ENCODE data around the gene TLR6.
A peak's percentile ranks its signal among the peaks of the same experiment; 100 is the strongest.

The TLR6 gene

DNA sequence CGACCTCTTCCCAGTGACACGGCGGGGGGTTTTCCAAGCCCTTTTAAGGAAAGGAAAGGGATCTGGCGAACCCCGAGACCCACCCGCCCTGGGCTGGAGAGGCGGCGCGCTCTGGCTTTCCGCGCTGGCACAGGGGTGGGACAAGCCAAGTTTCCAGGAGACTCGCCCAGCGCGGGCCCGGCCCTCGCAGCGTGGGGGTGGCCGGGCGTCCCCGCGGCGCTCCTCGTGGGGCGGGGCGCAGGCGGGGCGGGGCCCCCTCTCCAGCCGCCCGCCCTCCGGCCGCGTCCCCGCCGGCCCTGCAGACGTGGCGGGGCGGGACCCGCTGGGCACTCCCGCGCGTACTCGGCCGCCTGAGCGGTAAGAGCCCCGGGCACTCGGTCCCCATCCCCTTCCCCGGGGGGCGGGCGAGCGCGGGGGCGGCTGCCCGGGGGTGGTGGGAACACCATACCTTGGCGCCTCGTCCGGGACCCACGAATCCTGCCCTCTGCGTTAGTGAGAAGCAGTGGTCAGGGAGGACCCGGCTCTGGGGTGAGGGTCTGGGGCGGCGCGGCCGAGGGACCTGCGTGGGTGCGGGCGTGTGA is 11.0 kb upstream of the TLR6 start, which contains the start of gene FAM114A1:
Gene FAM114A1 (plus strand): TSS at position 329 of the 581 bp plus-strand sequence. CDS start 10,273 bp downstream, outside the sequence.
- H3K27ac ChIP-seq: peak within 1 kb of the TSS; percentile 95 to 96
- H3K27me3 ChIP-seq: no peaks in the 10 kb centered on the region
- peaks cover 0 to 6% (median 0%) of the 10 kb centered on the region in 3 donors for H3K36me3 ChIP-seq
- TF ChIP-seq, protein P1, sequence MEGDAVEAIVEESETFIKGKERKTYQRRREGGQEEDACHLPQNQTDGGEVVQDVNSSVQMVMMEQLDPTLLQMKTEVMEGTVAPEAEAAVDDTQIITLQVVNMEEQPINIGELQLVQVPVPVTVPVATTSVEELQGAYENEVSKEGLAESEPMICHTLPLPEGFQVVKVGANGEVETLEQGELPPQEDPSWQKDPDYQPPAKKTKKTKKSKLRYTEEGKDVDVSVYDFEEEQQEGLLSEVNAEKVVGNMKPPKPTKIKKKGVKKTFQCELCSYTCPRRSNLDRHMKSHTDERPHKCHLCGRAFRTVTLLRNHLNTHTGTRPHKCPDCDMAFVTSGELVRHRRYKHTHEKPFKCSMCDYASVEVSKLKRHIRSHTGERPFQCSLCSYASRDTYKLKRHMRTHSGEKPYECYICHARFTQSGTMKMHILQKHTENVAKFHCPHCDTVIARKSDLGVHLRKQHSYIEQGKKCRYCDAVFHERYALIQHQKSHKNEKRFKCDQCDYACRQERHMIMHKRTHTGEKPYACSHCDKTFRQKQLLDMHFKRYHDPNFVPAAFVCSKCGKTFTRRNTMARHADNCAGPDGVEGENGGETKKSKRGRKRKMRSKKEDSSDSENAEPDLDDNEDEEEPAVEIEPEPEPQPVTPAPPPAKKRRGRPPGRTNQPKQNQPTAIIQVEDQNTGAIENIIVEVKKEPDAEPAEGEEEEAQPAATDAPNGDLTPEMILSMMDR (IDR thresholded peaks at IDR 0.05): no peak
- intact Hi-C loops (cut with DNase I; ENCODE audit: low total_unique reads): no loop called here
- peak within 1 kb of the TSS; percentile 88 to 97 for H3K4me3 ChIP-seq
- H3K9me3 ChIP-seq: no peaks in the 10 kb centered on the region
- H3K4me1 ChIP-seq: peaks cover 0 to 41% (median 29%) of the 10 kb centered on the region in 4 donors
- peak; percentile 79 to 92 for DNase-seq

DNA sequence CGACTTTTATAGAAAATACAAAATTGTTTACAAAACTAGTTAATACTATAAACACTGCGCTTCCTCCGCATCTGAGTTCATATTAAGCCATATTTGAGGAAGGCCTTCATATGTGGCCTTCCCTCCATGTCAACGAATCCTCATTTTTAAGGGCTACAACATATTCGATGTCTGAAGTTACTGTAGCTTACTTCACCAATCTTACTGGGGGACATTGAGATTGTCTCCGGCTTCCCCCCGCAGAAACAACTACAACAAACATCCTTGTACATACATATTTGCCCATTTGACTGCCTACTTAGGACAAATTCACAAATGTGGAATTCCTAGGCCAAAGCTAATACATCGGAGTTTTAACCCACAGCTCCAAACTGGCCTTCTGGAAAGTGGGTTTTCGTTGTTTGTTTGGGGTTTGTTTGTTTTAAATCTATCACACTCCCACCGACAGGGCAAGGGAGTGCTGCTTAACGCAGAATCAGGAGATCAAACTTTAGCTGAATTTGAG is 10.4 kb upstream of the TLR6 start:
- intact Hi-C loops (cut with DNase I; ENCODE audit: low total_unique reads): no loop called here
- Histone ChIP-seq H3K27ac (peak overlapping the region; percentile 95 to 96), H3K9me3 (no peaks in the 10 kb centered on the region), H3K4me1 (peaks cover 0 to 36% (median 28%) of the 10 kb centered on the region in 4 donors), H3K4me3 (peak overlapping the region; percentile 88 to 97), H3K36me3 (peaks cover 0 to 5% (median 0%) of the 10 kb centered on the region in 3 donors), H3K27me3 (no peaks in the 10 kb centered on the region)
- TF ChIP-seq, protein P1 (IDR thresholded peaks at IDR 0.05): no peak
- DNase-seq: no peak

DNA sequence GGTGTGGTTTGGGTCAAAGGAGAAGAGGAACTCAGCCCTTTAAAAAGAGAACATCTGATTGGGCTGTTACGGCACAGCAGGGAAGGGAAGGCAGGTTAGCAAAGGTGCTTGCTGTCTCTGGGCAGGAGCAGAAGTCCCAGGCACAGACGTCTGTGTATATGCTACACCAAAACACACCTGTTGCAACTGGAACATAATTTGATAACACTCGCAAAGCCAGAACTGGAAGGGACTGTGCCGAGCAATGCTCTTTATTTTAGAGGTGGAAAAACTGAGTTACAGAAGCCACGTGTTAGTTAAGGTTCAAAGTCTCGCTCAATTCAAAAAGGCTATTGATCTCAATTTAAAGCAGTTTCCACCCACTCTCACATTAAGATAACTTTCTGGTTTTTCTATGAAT is 8.8 kb upstream of the TLR6 start:
- Histone ChIP-seq H3K36me3 (no peaks in the 10 kb centered on the region), H3K9me3 (no peaks in the 10 kb centered on the region), H3K27ac (no peak overlapping the region), H3K4me3 (no peak overlapping the region), H3K27me3 (no peaks in the 10 kb centered on the region), H3K4me1 (peaks cover 0 to 27% (median 23%) of the 10 kb centered on the region in 4 donors)
- no peak for DNase-seq
- TF ChIP-seq, protein P1 (IDR thresholded peaks at IDR 0.05): no peak
- intact Hi-C loops (cut with DNase I; ENCODE audit: low total_unique reads): no loop called here

DNA sequence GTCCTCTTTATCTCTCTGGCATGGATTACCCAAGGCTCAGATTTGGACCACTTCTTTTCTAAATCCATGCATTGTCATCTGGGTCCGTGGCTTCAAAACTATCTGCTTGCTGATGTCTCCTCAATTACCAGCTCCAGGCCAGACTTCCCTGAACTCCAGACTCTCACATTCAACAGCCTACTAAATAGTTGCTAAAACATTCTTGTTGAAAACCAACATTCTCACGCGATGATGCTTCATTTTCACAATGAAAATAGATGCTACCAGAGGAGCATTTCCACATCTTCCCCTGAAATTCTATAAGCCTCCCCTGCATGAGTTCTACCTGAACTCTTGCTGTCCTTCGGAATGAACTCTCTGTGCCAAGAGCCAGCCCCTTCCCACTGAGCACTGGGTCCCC is 5.2 kb upstream of the TLR6 start:
- no peak for DNase-seq
- TF ChIP-seq, protein P1 (IDR thresholded peaks at IDR 0.05): no peak
- Histone ChIP-seq H3K4me1 (peaks cover 0 to 13% (median 0%) of the 10 kb centered on the region in 4 donors), H3K4me3 (no peak overlapping the region), H3K27ac (no peak overlapping the region), H3K9me3 (no peaks in the 10 kb centered on the region), H3K36me3 (no peaks in the 10 kb centered on the region), H3K27me3 (no peaks in the 10 kb centered on the region)
- intact Hi-C loops (cut with DNase I; ENCODE audit: low total_unique reads): no loop called here

DNA sequence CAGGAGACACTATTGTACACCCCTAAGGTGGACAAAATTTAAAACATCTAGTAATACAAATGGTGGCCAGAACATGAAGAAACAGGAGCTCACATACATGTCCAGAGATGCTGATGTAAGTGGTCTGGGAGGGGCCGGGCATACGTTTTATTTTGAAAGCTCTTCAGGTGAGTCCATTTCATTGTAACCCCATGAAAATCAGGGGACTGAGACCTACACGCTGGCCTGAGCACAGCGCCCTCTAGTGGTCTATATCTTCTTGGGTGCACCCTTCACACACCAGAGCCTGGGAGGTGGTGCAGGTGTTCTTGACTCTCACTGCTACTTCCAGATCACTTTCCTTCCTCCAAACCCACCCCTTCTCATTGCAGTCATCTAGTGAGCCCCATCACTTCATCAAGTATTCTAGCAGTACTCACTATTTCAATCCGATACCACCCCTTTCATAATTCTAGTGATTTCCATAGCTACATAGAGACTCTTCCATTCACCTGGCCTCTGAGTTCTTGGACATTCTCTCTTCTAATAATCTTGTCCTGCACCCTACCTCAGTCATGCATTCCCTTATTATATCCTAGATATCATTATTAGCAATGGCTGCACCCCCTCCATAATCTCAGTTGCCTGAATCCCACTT is 4.3 kb upstream of the TLR6 start:
- intact Hi-C loops (cut with DNase I; ENCODE audit: low total_unique reads): no loop called here
- Histone ChIP-seq H3K9me3 (no peaks in the 10 kb centered on the region), H3K4me1 (peaks cover 0 to 12% (median 0%) of the 10 kb centered on the region in 4 donors), H3K36me3 (no peaks in the 10 kb centered on the region), H3K27ac (no peak overlapping the region), H3K27me3 (no peaks in the 10 kb centered on the region), H3K4me3 (no peak overlapping the region)
- DNase-seq: no peak
- TF ChIP-seq, protein P1 (IDR thresholded peaks at IDR 0.05): peak; percentile 36 to 38
